Psoas muscle (tissue), 8 donors: ENCODE results near the gene DDX17. TPM values are rescaled to one million over a fixed set of nuclear protein-coding genes. Genes with fewer than 3 reads are reported as not detected.

Experiments
- ATAC-seq, 4 donors: fragments of 200-7000 bp; cut with Tn5 transposase; one replicate each; pipeline ENCODE4 v1.9.1; 2020; ENCODE audit warnings: moderate library complexity in 3 of 4, mild to moderate bottlenecking in 2 of 4
- DNase-seq, 2 donors: peaks; one replicate each; pipeline ENCODE4 v3.0.0-alpha.2; 2020
- H3K27ac ChIP-seq: fragments of 200-600 bp; one replicate; pipeline ENCODE4 v1.8.0; 2022
- H3K27me3 ChIP-seq, 3 donors: fragments of 200-600 bp in 1 of 3; one replicate each; pipeline versions ENCODE4 v1.6.1 to v1.8.0; 2013 to 2022; ENCODE audit warnings: low read length in 2 of 3, mild to moderate bottlenecking in 2 of 3, moderate library complexity in 1 of 3; ENCODE audit not compliant: insufficient read depth in 3 of 3
- H3K36me3 ChIP-seq, 2 donors: fragments of 200-600 bp in 1 of 2; one replicate each; pipeline versions ENCODE4 v1.6.1 to v1.8.0; 2013 to 2022; ENCODE audit warnings: low read depth in 1 of 2, mild to moderate bottlenecking in 1 of 2, moderate library complexity in 1 of 2; ENCODE audit not compliant: insufficient read depth in 1 of 2
- H3K4me1 ChIP-seq: fragments of 200-600 bp; one replicate; pipeline ENCODE4 v1.8.0; 2022
- H3K4me3 ChIP-seq: fragments of 200-600 bp; one replicate; pipeline ENCODE4 v1.8.0; 2022; ENCODE audit warnings: mild to moderate bottlenecking
- H3K9me3 ChIP-seq: fragments of 200-600 bp; one replicate; pipeline ENCODE4 v1.8.0; 2022
- CTCF ChIP-seq: fragments of 200-600 bp; IDR thresholded peaks from one replicate; pipeline ENCODE4 v1.8.0; 2022; ENCODE audit warnings: antibody characterized with exemption
- WGBS, 3 donors: extraction: QIAGEN DNeasy Blood & Tissue Kit; methylation state at CpG; one replicate each; pipeline versions ENCODE4 v1.1.6 to v1.1.7; 2013; 5-methylcytosine and 5-hydroxymethylcytosine counted together
- intact Hi-C, 2 donors: fragments of 100-400 bp; cut with DNase I; formaldehyde crosslinking; loops; one replicate each; pipeline versions ENCODE4 v1.11.0 to v1.14.2; 2022
- polyA plus RNA-seq, 3 donors: library from polyadenylated mRNA; stranded (reverse); fragments of 200-250 nt; gene quantifications; one replicate each; pipeline ENCODE4 v1.2.3, GENCODE V29; 2013
- total RNA-seq, 4 donors: library from RNA; stranded (reverse); fragmentation: NEBNext Ultra II Directional in 2 of 4; extraction: Animal tissue kit (Norgen Biotek cat#: 25700) in 2 of 4; gene quantifications; one replicate each; pipeline versions ENCODE4 v1.2.1 to v1.2.4, GENCODE V29; 2021 to 2023
- donor health status: healthy with polysubstance abuse.
- donor health status: DM: no; HTN: no; CAD: no; lungs with moderate emphysema.
- donor health status: Bipolar disorder and iron deficiency.
- donor health status: healthy.
- donor health status: DM: yes; HTN: yes; CAD: no.
- donor health status: DM: no; HTN: no; CAD: no.
- donor health status: DM: no; HTN: no; CAD: no.
- donor health status: DM: yes; HTN: yes; CAD: no.

DDX17 gene
- total and polyA plus RNA-seq, 7 donors = 41.4 to 173 (median 127) TPM

- H3K27me3 ChIP-seq = peaks cover 0 to 74% (median 12%) of the 10 kb centered on the region in 3 donors
- peak overlapping the region; percentile 41 for H3K4me3 ChIP-seq
- ATAC-seq = peak; percentile 10 to 31 (median 20)
- H3K27ac ChIP-seq = no peak overlapping the region
- H3K4me1 ChIP-seq = peaks cover 9% of the 10 kb centered on the region
- no peaks in the 10 kb centered on the region for H3K36me3 ChIP-seq
- WGBS, 3 donors = 21 to 29% (median 23%) methylated on average over 9 of the region's 9 CpGs
- intact Hi-C loops = no loop called here
- no peak for TF ChIP-seq CTCF
- no peaks in the 10 kb centered on the region for H3K9me3 ChIP-seq
- DNase-seq = peak in 1 of 2 donors; percentile 32
Measured at GRCh38 chr22:38461057-38461413, 45.1 kb downstream of the DDX17 start.

GRCh38 chr22:38460426-38460840, 45.7 kb downstream of the DDX17 start:
- ATAC-seq (no peak), DNase-seq (peak in 1 of 2 donors; percentile 22)
- WGBS, 3 donors = 35 to 49% (median 38%) methylated on average over 8 of the region's 8 CpGs
- Histone ChIP-seq H3K27me3 (peaks cover 0 to 80% (median 16%) of the 10 kb centered on the region in 3 donors), H3K4me3 (no peak overlapping the region), H3K27ac (no peak overlapping the region), H3K9me3 (no peaks in the 10 kb centered on the region), H3K36me3 (no peaks in the 10 kb centered on the region), H3K4me1 (peaks cover 9% of the 10 kb centered on the region)
- no peak for TF ChIP-seq CTCF
- intact Hi-C loops = no loop called here

GRCh38 chr22:38456841-38457699, 49.0 kb downstream of the DDX17 start:
- no peaks in the 10 kb centered on the region for H3K36me3 ChIP-seq
- no peaks in the 10 kb centered on the region for H3K9me3 ChIP-seq
- TF ChIP-seq CTCF = no peak
- intact Hi-C loops = loop anchor here in 1 of 2 donors (5.0 kb wide), 1 partner anchor 45 kb away; no protein-coding TSS in a partner anchor
- WGBS, 3 donors = 76 to 88% (median 77%) methylated on average over 14 of the region's 14 CpGs
- H3K4me1 ChIP-seq = peaks cover 9% of the 10 kb centered on the region
- H3K4me3 ChIP-seq = no peak overlapping the region
- DNase-seq (no peak), ATAC-seq (no peak)
- peaks cover 0 to 90% (median 21%) of the 10 kb centered on the region in 3 donors for H3K27me3 ChIP-seq
- no peak overlapping the region for H3K27ac ChIP-seq

GRCh38 chr22:38456272-38456835, 49.8 kb downstream of the DDX17 start:
- Histone ChIP-seq H3K4me1 (peaks cover 2% of the 10 kb centered on the region), H3K36me3 (no peaks in the 10 kb centered on the region), H3K4me3 (no peak overlapping the region), H3K27ac (no peak overlapping the region), H3K9me3 (no peaks in the 10 kb centered on the region), H3K27me3 (peaks cover 0 to 90% (median 21%) of the 10 kb centered on the region in 3 donors)
- DNase-seq = no peak
- 52 to 55% (median 54%) methylated on average over 17 of the region's 17 CpGs for WGBS, 3 donors
- TF ChIP-seq CTCF = no peak
- intact Hi-C loops = loop anchor here in 1 of 2 donors (5.0 kb wide), 1 partner anchor 44 kb away; no protein-coding TSS in a partner anchor
- ATAC-seq = no peak
